ENCODE results near the gene MRTFA.

MRTFA gene

DNA sequence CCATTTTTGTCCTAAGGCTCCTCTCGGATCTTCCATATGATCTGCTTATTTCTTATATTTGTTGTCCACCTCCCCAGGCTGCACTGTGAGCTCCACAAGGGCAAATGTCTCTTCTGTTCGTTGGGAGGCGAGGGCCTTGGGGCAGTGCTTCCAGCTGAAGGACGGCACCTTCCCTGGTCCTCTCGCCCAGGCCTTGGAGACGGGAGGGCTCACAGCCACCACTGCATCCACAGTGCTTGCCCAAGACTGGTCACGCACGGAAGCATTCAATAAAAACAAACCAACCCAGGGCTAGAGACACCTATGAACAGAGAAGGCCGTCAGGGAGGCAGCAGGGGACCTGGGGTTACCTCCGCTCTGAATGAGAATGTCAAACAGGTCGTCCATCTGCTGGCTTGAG lies 219.9 kb downstream of the MRTFA start:
- no peak for FAIRE-seq
- TF ChIP-seq, protein P1, sequence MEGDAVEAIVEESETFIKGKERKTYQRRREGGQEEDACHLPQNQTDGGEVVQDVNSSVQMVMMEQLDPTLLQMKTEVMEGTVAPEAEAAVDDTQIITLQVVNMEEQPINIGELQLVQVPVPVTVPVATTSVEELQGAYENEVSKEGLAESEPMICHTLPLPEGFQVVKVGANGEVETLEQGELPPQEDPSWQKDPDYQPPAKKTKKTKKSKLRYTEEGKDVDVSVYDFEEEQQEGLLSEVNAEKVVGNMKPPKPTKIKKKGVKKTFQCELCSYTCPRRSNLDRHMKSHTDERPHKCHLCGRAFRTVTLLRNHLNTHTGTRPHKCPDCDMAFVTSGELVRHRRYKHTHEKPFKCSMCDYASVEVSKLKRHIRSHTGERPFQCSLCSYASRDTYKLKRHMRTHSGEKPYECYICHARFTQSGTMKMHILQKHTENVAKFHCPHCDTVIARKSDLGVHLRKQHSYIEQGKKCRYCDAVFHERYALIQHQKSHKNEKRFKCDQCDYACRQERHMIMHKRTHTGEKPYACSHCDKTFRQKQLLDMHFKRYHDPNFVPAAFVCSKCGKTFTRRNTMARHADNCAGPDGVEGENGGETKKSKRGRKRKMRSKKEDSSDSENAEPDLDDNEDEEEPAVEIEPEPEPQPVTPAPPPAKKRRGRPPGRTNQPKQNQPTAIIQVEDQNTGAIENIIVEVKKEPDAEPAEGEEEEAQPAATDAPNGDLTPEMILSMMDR (IDR thresholded peaks at IDR 0.05; ENCODE audit: insufficient read depth, missing control alignments), result no peak
- DNase-seq (ENCODE audit: insufficient read length, low spot score), result no peak

DNA sequence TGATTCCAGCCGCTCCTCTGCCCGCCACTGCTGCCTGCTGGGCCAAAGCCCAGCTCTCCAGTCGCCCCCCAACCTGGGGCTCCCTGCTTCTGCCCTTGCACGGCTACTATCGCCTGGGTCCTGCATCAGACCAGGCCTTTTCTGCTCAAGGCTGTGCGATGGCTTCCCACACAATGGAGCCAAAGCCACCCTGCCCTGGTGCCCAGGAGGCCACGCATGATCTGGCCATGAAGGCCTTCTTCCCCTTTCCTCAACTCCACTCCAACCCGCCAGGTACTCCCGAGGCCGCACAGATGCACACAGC lies 220.3 kb downstream of the MRTFA start:
- DNase-seq (ENCODE audit: insufficient read length, low spot score), result no peak
- TF ChIP-seq, protein P1 (IDR thresholded peaks at IDR 0.05; ENCODE audit: insufficient read depth, missing control alignments), result no peak
- FAIRE-seq, result no peak

DNA sequence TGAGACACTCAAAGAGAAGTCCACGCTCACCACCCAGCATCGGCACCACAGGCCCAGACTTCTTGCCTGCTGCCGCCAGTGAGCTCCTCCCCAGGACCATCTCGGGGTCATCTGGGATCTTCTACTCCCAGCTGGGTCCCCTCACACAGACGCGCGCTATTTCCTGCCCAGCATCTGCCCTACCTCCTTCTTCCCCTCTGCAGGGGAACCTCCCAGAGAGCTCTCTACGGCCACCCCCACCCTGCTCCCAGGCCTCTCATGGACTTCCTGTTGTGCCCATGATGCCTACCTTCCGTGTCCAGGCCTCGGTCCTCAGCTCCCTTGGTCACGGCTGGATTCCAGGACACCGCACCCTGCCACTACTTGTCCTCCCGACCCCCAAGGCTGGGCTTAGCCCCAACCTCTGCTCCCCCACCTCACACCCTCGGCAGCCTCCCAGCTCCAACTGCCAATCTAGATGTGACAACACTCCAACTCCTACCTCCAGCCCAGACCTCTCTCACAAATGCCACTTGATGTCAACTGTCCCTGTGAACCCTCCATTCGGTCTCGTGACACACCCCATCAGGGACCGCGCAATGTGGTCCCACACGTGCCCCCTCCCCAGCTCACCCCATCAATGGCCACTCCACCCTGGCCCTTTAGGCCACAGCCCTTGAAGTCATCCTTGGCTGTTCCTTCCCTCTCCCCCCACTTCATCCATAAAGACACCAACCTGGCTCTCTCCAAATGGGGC lies 220.8 kb downstream of the MRTFA start:
- DNase-seq (ENCODE audit: insufficient read length, low spot score) (no peak), FAIRE-seq (no peak)
- TF ChIP-seq, protein P1 (IDR thresholded peaks at IDR 0.05; ENCODE audit: insufficient read depth, missing control alignments), result no peak

DNA sequence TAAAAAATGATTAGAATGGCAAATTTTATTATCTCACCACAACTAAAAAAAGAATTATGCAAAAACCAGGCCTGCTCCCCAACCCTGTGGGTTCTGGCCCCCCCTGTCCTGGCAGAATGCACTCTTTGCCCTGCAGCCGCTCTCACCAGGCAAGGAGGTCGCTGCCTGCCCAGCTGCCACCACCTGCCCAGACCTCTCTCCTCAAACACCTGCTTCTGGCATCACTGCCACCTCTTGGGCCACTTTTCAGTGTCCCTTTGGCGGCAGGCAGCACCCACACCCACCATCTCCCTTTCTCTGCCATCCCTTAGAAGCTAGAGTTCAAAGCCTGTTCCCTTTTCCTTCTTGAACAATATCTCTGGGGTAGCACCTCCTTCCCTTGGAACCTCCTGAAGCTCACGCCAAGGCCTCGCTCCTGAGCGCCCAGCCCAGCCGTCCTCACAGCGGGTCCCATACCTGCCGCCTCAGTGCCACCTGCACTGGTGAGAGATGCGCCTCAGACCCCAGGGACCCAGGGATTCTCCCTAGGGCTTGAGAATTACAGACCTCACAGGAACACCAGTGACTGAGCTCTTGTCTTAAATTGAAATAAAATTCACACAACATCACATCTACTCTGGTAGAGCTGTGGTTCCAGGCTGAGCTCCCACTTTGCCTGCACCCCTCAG lies 221.5 kb downstream of the MRTFA start:
- FAIRE-seq (no peak), DNase-seq (ENCODE audit: insufficient read length, low spot score) (no peak)
- TF ChIP-seq, protein P1 (IDR thresholded peaks at IDR 0.05; ENCODE audit: insufficient read depth, missing control alignments), result no peak

DNA sequence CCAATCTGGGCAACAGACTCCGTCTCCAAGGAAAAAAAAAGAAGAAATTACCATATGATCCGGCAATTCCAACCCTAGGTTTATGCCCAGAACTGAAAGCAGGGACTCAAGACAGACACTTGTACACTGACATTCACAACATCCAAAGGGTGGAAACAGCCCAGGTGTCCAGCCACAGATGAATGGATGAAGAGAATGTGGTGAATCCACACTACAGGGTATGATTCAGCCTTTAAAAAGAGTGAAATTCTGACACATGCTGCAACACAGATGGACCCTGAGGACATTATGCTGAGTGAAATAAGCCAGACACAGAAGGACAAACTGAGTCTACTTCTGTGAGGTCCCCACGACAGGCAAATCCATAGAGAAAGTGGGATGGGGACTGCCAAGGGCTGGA lies 222.2 kb downstream of the MRTFA start:
- FAIRE-seq, result no peak
- TF ChIP-seq, protein P1 (IDR thresholded peaks at IDR 0.05; ENCODE audit: insufficient read depth, missing control alignments), result no peak

GRCh38 chr22:40413873-40414272 lies 222.6 kb downstream of the MRTFA start:
- TF ChIP-seq, protein P1 (IDR thresholded peaks at IDR 0.05; ENCODE audit: insufficient read depth, missing control alignments), result no peak

More for the DNA sequence above, 222.2 kb downstream of the MRTFA start:
- no peak for DNase-seq (ENCODE audit: insufficient read length, low spot score)

GRCh38 chr22:40412441-40412840 lies 224.1 kb downstream of the MRTFA start:
- TF ChIP-seq, protein P1 (IDR thresholded peaks at IDR 0.05; ENCODE audit: insufficient read depth, missing control alignments), result no peak
- FAIRE-seq, result no peak
- DNase-seq (ENCODE audit: insufficient read length, low spot score), result no peak

More at GRCh38 chr22:40413873-40414272, 222.6 kb downstream of the MRTFA start:
- DNase-seq (ENCODE audit: insufficient read length, low spot score) (no peak), FAIRE-seq (no peak)
